Hepatic stellate cell (primary cell): ENCODE results near the gene TMEM218.
A peak's percentile ranks its signal among the peaks of the same experiment; 100 is the strongest.

ENCODE experiments used
- DNase-seq: peaks from one replicate; pipeline ENCODE4 v3.0.0; 2011; ENCODE audit warnings: low spot score

TMEM218 gene

DNA sequence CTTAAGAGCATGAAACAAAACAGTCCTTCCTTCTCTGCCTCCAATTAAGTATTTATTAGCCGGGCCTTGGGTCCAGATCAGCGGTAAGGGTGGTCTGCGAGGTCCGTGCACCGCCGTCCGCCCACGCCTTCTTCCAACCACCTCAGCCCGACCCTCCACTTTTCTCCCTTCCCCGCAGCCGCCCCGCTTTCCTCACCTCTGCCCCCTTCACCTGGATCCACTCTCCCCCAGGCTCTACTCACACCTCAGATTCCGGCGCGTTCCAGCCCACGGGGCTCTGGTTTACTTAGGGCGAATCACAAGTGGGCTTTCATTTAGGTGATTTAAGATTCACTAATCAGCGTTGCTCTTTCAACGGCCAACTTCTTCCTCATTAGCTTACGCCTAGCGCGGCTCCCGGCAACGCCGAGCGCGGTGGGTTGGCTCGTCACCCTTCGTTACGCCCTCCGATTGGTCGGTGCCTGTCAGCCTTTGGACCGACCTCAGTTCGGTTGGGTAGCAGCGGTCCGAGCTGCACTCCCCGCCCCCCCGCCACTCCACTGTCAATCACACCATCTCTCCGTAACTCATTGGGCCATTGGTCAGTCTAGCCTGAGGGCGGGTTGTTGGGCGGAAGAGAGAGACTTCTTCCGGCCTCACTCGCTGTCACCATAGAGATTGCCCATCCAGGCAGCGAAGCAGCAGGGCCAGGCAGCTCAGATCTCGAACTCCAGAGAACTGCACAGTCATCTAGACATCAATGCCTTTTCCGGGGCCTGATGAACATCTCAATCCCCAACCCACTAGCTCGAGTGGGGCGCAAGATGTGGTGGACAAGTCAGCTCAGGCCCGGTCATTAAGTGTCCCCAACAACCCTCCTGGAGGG, at the start of gene TMEM218:
TSS of gene TMEM218 (minus strand) at position 284 of the 865 bp plus-strand sequence. CDS start 9,385 bp downstream, outside the sequence.
- peak; percentile 98 for DNase-seq

DNA sequence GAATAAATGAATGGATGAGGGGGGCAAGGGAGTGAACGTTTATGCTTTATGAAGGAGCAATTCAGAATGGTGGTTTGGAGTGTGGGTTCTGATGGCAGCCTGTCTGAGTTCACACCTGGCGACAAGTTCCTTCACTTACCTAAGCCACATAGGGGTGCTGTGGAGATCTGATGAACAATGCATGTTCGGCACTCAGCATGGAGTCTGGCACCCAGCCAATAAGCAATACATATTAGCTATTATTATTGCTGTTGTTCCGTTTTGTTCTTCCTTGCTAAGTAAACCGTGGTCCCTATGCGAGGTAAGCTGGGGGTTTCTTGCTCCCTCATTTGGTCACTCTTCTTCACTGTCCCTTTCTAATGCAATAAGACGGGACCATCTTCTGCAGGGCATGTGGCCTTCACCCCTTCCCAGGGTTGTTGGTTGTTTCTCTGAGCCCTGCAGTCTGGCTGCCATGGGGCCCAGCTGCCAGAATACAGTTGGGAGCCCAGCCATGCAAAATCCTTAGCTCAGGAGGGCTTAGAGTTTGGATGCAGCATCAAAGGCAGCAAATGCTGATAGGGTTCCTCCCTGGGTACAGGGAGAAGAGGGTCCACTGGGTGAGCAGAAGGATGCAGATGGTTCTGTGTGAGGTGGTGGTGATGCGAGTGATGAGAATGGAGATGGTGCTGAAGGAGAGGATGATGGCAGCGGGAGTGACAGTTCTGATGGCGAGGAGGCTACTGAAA, 46.7 kb upstream of the TMEM218 start:
- DNase-seq, result no peak

DNA sequence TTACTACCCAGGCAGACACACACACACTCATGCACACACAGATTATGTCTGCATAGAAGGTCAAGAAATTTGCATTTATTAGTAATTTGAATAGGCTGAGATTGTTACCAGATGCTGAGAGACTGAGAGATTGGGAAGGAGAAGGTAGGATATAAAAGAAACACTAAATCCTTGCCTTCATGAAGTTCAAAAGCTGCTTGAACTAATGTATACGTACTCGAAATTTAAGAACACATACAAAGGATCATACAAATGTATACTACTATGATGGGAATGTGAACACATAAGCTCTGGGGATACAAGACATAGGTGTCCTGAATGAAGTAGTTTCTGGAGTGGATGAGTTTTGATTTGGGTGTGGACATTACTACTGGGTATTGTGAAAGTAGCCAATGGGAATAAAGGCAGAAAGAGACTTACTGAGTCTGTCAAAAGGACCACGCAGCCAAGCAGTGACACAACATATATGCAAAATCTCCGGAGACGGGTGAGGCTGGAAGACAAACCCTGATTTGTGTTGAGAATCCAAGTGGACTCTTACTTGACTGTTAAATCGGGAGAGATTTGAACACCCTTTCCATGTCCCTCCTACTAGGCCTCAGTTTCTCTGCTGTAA, 45.8 kb upstream of the TMEM218 start:
- DNase-seq, result no peak

DNA sequence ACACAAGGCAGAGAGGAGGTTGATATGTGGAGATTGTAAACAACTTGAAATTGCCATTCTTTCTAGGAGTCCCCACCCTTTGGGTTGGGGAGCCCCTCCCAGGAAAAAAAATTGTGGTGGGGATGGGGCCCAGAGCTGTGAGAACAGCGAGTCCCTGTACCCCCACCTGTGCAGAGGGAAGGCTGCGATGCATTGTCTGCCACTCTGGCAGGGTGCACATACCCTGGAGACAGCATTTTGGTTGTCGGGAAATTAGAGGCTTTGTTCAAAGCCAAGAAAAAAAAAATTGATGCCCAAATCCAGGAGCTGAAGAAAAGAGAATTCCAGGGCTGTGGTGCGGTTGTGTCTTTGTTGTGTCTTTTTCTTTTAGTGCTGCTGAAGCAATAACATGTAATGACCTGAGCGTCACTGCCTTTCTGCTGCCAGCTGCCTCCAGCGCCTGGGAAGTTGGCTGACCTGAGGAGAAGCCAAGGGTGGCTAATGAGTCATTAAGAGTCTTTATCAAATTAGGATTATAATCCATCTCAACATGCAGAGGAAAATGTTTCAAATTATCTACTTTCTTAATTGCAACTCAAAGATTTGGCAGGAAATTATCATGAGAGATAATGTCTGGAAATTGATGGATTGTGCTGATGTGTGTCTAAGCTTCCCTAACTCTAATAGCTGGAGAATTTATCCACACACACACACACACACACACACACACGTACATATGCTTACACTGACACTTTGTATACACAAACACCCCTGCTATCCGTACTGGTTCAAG, 45.1 kb upstream of the TMEM218 start:
- no peak for DNase-seq

DNA sequence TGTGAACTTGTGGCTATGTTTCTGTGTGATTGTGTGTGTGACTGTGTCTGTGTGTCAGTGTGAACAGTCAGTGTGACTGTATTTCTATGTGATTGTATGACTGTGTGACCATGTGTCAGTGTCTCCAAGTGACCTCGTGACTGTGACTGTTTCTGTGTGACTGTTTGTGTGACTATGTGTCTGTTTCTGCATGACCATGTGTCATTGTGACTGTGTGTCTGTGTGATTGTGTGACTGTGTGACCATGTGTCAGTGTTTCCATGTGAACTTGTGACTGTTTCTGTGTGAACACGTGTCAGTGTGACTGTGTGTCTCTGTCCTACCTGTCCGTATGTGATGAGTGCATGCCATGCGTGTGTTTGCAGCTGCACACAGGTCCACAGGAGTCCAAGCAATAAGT, 44.3 kb upstream of the TMEM218 start:
- DNase-seq, result no peak

DNA sequence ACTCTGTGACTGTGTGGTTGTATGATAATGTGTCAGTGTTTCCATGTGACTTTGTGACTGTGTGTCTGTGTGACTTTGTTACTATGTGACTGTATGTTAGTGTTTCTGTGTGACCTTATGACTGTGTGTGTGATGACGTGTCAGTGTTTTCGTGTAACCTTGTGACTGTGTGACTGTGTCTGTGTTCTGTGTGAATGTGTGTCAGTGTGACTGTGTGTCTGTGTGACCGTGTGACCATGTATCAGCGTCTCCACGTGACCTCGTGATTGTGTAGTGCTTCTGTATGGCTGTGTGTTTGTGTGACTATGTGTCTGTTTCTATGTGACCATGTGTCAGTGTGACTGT, 43.6 kb upstream of the TMEM218 start:
- DNase-seq, result no peak

DNA sequence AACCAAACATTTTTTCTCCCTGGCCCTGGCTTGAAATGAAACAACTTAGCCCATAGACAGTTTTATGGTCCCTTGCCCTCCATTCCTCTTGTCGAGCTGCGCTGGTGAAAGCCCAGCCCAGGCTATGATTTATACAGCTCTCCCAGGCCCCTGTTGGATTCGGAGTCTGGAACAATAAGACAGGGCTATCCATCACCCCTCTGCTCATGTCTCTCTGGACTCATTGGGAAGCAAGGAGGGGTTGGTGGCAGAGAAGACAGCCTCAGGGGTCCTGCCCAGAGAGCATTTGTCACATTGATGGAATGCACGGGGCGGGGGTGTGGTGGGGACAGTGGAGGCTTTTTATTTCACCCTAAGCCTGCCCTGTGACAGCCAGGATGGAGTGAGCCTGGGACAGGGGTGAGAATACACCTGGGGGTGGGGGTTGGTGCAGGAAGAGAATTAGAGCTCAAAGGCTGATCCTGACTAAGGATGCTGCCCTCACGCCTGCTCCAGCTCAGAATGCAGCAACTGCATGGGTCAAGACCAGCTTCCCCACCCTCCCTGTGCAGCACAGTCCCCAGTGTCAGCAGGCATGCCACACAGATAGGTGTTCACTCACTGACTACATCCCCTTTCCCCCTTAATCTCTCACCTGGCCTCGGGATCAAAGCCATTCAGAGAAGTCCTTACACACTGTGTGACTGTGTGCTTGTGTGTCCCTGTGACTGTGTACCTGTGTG, 43.1 kb upstream of the TMEM218 start:
- DNase-seq, result no peak

DNA sequence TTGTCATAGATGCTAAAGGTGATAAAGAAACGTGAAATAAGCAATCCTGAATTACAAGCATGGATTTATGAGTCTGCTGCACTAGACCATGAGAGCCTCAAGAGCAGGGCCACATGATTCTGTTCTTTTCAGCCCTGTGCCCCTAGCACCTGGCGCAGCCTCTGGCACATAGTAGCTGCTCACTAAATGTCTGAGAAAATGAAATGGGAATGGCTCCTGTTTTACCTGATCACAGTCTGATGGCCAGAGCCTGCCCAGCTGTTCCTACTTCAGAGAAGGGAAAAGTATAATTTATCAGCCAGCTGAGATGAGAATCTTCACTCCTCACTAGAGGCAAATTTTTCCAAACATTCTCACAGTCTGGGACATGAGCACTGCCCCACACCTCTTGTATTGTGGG, 42.4 kb upstream of the TMEM218 start:
- DNase-seq, result no peak

DNA sequence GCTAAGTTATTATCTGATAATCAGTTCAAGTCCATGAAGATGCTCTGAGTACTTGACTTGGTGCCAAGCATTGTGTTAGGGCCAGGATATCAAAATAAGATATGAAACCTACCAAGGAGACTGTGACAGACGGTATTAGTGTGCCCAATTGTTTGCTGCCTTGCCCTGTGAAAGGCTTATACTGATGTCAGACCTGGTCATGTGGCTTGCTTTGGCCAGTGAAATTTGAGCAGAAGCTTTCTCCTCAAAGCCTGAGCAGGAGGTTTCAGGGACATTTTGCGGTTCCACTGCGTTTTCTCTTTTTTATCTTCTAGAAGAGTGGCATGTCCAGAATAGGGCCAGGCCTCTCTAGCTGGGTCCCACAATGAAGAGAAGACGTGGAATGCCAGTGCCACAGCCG, 37.3 kb upstream of the TMEM218 start:
- DNase-seq, result no peak

DNA sequence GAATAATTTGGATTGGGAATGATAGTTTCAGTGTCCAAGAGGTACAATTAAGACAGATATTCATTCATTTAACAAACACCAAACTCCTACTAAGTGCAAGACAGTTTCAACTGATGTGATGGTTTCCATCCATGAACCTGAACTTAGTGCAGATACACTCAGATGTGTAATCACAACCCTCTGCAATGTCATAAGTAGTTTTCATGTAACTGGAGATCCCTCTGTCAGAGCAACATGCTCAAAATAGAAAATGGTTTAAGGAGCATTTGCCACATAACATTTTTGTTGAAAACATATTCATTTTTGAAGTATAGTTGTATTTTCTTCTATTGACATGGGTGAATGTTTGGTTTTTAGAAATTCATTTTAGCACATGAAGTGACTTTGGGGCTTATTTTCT, 36.6 kb upstream of the TMEM218 start:
- no peak for DNase-seq

DNA sequence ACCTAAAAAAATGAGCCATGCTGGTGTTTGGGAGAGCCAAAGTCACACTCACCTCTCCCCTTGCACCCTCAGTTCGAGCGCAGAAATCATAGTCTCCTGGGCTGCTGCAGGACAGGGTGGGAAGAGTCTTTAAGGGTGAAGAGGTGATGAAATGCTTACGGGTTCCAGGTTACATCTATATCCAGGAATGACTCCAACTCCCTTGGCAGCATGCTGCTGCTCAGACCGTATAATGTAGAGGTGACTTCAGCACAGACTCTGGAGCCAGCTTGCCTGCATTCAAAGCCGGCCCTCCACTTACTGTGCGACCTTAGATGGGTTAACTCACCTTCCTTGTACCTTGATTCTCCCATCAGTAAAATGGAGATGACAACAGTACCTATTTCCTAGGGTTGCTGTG, 35.9 kb upstream of the TMEM218 start:
- no peak for DNase-seq

DNA sequence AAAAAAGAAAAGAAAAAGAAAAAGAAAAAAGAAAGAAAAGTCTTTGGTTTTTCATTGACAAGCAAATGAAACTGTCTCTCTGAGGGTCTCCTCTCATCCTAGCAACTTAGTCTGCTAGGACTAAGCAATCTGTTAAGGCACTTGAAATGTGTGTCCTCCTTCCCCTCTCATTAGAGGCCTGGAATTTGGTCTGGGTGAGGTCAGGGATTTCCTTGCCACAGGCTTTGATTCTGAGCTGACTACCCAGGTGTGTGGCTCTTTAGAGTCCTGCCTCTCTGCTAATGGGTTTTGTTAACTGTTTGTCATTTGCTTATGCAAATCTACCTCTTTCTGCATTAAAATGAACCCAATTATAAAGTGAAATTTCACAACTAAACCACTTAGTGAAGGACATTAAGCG, 34.8 kb upstream of the TMEM218 start:
- no peak for DNase-seq

DNA sequence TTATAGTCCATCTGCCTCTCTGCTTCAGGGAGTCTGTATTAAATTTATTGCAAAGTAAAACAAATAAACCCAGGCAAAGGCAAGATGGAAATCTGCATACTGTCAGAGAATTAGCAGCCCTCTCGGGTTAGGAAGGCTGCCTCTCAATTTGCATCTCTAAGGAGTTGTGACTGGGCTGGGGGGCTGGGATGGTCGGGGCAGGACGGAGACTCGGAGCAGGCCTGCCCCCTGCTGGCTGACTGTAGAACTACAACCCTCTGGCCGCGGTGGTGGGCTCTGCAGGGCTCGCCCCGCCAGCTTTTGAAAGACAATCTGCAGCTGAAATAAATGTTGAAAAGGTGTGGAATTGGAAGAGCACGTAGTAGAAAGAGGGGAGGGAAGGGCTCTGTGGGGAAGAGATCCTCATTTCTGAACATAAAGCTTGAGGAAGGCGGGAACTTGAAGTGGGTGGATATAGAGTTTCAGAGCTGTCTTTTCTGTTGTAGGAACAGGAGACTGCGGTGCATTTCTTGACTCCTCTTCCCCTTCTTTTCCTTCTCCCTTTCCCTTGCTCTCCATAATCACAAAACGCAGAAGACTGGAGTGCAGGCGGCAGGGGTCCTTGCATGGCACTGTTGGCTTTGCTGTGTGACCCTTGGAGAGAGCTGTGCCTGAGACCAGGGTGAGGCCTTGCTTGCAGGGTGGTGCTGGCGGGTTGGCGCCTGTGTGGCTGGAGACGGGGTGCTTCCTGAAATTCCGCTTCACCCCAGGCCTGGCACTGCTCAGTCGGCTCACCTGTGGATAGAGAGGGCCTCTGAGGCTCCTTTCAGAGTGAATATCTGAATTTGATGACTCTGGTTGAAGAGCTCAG, 30.5 kb upstream of the TMEM218 start:
- DNase-seq, result peak; percentile 61

DNA sequence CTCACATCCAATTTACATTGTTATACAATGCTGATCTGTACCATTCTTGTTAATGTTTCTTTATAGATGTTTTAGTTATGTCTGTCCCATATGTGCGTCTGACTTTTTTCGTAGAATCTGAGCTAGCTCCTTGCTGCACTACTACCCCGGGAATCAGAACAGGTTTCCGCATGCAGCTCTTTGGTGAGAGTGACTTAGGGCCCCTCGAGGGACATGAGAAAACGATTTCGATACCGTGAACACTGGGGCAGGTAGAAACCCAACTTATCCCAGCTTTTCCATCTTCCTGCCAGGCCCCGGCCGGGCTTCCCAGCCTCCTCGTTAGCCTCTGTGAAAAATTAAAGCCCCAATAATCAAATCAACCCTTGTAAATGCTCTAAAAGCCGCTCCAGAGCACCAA, 29.8 kb upstream of the TMEM218 start:
- no peak for DNase-seq

DNA sequence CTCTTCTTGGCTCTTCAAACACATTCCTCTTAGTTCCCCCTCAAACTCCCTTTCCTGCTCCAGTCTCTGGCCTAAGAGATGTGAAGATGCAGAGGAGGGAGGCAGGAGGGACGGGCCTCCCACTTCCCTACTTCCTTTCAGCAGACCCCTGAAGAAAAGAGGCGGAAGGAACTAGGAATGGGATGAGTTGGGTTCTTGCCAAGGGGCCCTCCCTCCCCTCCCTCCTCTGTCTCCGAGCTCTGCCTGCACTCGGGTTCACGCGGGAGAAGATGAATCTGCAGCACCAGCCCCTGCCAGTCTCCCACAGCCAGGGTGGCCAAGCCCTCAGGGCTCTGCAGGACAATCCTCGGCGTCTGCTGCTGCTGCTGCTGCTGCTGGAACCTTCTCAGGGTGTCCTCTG, 28.8 kb upstream of the TMEM218 start:
- no peak for DNase-seq

DNA sequence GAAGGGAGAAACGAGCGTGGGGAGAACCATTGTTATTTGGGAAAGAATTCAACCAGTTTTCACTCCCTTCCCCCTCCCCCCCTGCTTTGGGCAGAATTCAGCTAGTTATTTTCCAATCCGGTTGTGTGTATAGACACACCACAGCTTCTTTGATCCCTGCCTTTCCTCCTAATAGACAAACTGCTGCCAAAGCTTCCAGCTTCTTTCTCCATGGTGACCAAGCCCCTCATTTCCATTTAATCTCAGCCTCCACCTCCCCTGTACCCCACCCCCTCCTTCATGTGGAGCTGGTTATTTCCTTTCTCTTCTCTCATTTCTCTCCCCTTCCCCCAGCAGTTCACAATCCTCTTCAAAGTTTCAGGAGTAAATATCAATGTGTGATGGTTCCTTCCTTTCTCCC, 28.4 kb upstream of the TMEM218 start:
- no peak for DNase-seq

DNA sequence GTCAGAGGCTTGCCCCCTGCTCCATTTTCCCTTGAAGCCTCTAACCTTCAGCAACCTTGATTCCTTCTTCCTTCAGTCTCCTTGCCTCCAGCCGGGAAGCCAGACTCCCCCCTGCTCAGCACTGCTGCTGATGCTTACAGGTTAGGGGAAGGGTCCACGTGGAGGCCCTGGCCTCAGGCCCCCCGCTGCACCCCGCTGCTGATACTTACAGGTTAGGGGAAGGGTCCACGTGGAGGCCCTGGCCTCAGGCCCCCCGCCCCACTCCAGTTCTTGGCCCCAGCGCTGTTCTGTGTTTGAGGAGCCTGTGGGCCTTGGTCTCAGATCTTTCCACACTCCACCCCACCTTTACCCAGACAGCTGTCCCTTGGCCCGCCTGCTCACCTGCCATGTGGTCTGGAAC, 27.5 kb upstream of the TMEM218 start:
- DNase-seq, result no peak

DNA sequence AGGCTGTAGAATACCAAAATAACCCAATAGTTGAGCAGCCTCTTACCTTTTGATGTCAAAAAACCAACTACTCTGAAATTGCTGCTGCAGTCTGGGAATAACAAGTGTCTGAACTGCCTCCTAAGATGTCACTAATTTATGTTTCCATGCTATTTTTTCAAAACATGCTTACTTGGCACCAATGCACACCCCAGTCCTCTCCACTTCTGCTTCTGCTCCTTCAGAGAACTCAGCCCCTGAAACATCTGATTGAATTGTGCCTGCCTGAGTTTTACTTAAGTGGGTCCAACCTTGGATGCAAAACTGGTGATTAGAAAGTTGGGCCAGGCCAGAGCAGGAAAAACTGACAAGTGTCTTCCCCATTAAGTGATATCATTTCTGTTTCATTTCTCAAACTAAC, 24.6 kb upstream of the TMEM218 start:
- no peak for DNase-seq

DNA sequence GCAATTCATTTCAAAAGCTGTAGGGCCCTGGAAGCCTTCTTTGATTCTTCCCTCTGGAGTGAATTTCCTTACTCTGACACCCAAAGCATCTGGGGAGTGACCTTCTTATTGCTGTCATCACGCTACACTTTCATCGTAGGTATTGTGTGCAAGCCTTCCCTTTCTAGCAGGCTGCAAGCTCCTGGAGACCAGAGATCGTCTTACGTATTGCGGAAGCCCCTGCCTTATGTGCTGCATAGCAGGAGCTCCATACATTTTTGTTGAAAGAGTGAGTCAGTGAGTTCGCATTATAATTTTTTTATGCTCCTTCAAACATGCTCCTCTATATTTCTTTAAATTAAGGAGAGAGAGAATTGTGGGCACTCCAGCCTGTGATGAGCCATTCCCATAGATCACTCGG, 21.2 kb upstream of the TMEM218 start:
- DNase-seq, result no peak

DNA sequence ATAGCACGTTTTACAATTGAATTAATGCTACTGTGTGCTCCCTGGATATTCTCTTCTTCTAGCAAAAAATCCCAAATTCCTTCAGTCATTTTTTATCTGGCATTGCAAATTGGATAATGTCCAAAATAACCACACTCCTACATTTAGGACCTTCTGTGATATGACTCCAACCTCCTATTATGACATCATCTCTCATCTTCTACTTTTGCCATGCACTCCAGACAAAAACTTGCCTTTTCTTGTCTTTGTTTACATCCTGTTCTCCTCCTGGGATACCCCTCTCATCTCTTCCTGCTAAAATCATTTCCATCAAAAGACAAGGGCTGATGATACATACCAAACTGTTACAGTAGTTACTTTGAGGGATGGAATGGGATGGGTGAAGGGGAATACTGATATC, 20.6 kb upstream of the TMEM218 start:
- no peak for DNase-seq
